ENCODE results near the gene COQ2.
"Not testable (repeated sequence)": the region's sequence is repeated elsewhere in the genome, so short reads cannot be mapped to it uniquely, and the experiment has no call there.

COQ2 gene

GRCh38 chr4:83247415-83248357, 36.9 kb downstream of the COQ2 start:
- no peak for DNase-seq (ENCODE audit: low read depth in 2 of 2)

- DNase-seq (ENCODE audit: low read depth in 2 of 2): no peak
Measured at GRCh38 chr4:83241132-83241531, 43.5 kb downstream of the COQ2 start.

DNA sequence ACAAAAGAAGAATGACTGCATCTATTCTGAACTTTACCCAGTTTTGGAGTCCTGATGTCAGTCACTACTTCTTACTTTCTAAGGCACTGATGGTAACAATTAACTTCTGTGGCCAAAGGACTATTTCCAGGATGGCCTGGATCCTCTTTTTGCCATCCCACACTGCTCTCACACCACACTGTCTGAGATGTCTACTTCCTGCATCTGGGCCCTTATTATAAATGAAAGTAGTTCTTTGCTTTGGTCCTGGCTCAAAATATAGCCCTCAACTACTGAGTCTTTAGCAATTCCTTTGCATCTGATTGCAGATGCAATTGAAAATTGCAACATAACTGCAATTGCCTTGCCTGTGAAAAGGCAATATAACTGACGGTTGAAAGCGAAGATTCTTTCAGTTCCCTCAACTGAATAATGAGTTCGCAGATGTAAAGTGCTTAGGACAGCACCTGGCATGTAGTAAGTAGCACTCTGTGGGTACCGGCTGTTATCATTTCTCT, 44.2 kb downstream of the COQ2 start:
- DNase-seq (ENCODE audit: low read depth in 2 of 2): no peak

GRCh38 chr4:83238393-83239248, 46.0 kb downstream of the COQ2 start:
- no peak for DNase-seq (ENCODE audit: low read depth in 2 of 2)

DNA sequence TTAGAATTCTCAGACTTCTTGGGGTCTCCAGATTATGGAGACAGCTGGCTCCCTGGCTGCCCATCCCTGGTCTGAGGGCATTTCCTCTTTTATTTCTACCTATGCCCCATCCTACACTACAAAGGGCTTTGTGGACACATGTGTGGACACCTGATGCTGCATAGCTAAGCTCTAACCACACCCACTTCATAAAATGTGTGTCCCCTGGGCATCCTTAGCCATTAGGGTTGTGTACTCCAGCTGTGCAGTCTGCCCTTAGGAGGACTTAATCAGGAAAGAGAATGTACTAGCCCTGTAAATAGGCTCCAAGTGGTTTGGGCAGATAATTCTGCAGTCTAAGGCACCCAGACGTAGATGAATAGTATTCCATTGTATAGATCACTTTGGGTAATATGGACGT, 47.0 kb downstream of the COQ2 start:
- DNase-seq (ENCODE audit: low read depth in 2 of 2): no peak

DNA sequence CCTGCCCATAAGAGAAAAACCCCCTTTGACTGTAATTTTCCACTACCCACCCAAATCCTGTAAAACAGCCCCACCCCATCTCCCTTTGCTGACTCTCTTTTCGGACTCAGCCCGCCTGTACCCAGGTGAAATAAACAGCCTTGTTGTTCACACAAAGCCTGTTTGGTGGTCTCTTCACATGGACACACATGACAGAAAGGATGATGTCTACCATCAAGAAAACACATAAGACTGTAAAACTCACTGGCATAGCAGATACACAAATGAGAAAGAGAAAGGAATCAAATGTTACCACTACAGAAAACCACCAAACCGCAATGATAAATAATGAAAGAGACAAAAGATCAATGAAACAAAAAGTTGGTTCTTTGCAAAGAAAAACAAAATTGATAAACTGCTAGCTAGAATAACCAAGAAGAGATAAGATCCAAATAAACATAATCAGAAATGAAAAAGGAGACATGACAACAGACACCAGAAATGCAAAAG, 48.9 kb downstream of the COQ2 start:
- DNase-seq (ENCODE audit: low read depth in 2 of 2): not testable (repeated sequence)

DNA sequence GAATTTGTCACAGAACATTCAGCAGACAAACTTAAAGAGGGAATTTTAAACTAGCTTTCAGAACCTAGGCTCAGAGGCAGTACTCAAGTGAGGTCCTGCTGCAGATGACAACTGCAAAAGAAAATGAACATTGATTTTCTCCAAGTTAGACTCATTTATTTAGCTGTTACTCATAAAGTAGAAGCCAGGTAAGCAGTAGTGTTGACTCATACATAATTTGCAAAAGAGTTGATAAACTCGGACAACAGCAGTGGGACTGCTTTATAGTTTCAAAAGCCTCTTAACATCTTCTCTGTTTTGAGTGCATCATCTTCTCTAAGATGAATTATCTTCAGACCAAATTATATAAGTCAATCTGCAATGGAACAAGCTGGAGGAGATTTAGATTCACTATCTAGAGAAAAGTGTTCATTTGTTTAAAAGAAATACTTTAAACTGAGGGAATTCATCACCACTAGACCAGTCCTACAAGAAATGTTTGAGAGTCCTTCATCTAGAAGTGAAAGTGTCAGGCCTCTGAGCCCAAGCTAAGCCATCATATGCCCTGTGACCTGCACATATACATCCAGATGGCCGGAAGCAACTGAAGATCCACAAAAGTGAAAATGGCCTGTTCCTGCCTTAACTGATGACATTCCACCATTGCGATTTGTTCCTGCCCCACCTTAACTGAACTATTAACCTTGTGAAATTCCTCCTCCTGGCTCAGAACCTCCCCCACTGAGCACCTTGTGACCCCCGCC, 49.5 kb downstream of the COQ2 start:
- no peak for DNase-seq (ENCODE audit: low read depth in 2 of 2)

- not testable (repeated sequence) for DNase-seq (ENCODE audit: low read depth in 2 of 2)
Measured at GRCh38 chr4:83234387-83234786, 50.2 kb downstream of the COQ2 start.

GRCh38 chr4:83232082-83232481, 52.5 kb downstream of the COQ2 start:
- no peak for DNase-seq (ENCODE audit: low read depth in 2 of 2)

DNA sequence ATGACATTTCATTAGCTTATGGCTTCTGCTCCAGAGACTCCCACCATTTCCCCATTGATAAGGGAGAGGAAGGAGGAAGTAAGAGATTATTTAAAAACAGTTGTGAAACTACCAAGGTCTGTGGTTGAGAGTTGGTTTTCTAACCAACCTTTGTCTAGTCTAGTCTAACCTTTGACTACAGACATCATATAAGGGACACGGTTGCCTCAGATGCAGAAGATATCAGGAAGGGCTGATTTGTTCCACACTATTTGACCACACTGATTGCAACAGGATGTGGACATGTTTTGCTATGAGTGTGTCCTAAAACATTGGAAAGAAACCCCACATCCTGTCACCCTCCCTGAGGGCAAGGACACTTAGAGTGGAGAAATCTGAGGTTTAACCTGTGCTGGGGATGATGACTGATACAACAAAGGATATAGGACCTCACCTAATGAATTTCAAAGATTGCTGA, 53.0 kb downstream of the COQ2 start:
- no peak for DNase-seq (ENCODE audit: low read depth in 2 of 2)

DNA sequence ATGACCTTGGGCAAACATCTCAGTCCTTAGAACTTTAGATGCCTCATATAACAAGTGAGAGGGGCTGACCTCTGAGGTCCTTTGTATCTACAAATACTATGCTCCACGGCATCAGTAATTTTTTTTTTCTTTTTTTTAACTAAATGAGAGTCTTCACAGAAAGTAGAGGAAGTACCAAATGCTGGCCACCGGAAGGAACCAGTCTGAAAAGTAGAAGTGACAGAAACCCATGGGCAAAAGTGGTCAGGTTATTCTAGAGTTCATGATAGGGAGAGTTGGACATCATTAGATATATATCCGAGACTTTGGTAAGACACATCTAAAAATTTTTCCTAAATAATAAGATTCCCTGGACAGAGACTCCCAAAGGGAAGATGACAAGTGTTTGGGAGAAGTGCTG, 53.7 kb downstream of the COQ2 start:
- no peak for DNase-seq (ENCODE audit: low read depth in 2 of 2)

DNA sequence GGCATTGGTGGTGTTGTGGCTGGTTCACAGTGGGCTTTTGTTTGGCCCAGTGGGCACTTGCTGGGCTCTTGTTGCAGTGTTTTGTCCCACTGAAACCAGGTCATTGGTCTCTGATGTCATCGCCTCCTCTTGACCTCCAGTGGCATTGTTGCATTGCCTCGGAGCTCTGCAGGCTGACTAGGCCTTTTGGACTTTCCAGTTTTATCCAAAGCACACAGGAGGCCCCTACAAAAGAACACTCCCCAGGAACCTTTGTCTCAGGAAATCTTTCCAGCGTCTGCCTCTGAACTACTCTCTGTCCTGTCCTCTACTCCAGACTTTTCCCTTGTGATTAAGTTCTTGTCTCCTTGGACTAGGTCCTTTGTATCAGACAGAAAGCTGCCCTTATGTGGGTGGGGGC, 54.8 kb downstream of the COQ2 start:
- DNase-seq (ENCODE audit: low read depth in 2 of 2): no peak

GRCh38 chr4:83228231-83228630, 56.4 kb downstream of the COQ2 start:
- no peak for DNase-seq (ENCODE audit: low read depth in 2 of 2)

GRCh38 chr4:83224502-83225197, 59.9 kb downstream of the COQ2 start:
- no peak for DNase-seq (ENCODE audit: low read depth in 2 of 2)

- no peak for DNase-seq (ENCODE audit: low read depth in 2 of 2)
Measured at GRCh38 chr4:83223781-83224180, 60.8 kb downstream of the COQ2 start.

GRCh38 chr4:83221897-83222441, 62.6 kb downstream of the COQ2 start:
- no peak for DNase-seq (ENCODE audit: low read depth in 2 of 2)

- no peak for DNase-seq (ENCODE audit: low read depth in 2 of 2)
Measured at GRCh38 chr4:83219344-83220331, 65.0 kb downstream of the COQ2 start.

DNA sequence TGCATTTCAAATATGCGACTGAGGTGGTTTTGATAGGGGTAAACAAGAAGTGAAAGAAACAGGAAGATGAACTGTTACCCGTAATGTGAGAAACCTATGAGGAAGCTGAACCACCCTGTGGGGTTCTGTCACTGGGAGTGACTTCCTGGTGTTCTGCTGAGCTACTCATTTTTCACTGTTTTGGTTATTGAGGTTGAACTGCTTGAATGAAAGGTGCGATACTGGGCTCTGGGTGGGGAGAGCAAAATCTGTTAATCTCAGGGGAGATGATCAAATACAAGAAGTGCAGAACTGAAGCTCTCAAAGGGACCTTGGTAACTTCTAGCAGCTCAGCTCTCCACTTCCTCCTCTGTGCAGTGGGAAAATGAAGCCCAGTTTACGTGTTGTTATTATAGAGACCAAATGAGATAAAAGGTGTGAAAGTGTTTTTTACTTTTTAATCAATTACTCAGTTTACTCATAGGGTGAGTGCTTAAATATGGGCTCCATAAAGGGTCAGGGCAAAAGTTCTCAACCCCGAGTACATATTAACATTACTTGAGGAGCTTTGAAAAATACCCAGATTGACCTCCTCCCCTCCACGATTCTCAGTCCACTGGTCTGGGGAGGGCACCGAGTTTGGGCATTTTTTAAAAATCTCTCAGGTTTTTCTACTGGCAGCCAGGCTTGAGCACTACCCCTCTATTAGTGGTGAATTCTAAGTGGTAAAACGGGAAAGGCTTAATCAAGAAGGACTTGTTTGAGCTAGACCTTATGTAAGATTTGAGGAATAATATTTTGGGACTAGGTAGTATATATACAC, 66.7 kb downstream of the COQ2 start:
- no peak for DNase-seq (ENCODE audit: low read depth in 2 of 2)
